Muscle of leg (tissue), 11 donors: Measurements from ENCODE around the gene METAP2. TPM values are rescaled to one million over a fixed set of nuclear protein-coding genes. Genes with fewer than 3 reads are reported as not detected.
"Not testable (repeated sequence)": the region's sequence is repeated elsewhere in the genome, so short reads cannot be mapped to it uniquely, and the experiment has no call there.

Experiments used
- DNase-seq: peaks from one replicate; pipeline ENCODE4 v3.0.0; 2013
- H3K27ac ChIP-seq: one replicate; pipeline ENCODE4 v1.5.1; 2013; ENCODE audit warnings: mild to moderate bottlenecking, low read length, control low read depth
- H3K27me3 ChIP-seq: one replicate; pipeline ENCODE4 v1.6.1; 2013; ENCODE audit warnings: low read length; ENCODE audit not compliant: control insufficient read depth, insufficient read depth
- H3K36me3 ChIP-seq: one replicate; pipeline ENCODE4 v1.6.1; 2013; ENCODE audit warnings: low read length; ENCODE audit not compliant: control insufficient read depth, insufficient read depth
- H3K4me1 ChIP-seq: one replicate; pipeline ENCODE4 v1.6.1; 2013; ENCODE audit warnings: low read length; ENCODE audit not compliant: control insufficient read depth, insufficient read depth
- H3K4me3 ChIP-seq: one replicate; pipeline ENCODE4 v1.5.1; 2013; ENCODE audit warnings: low read length, control low read depth
- H3K9me3 ChIP-seq: replicated peaks from 2 replicates; pipeline ENCODE4 v1.6.1; 2013; ENCODE audit warnings: low read depth, low read length; ENCODE audit not compliant: control insufficient read depth
- WGBS: methylation state at CpG from one replicate; pipeline ENCODE4 v1.1.5; 2013; ENCODE audit warnings: missing lambda C conversion rate; ENCODE audit not compliant: insufficient coverage; 5-methylcytosine and 5-hydroxymethylcytosine counted together
- polyA plus RNA-seq, 8 donors: library from polyadenylated mRNA; unstranded; fragments of 120-200 nt; gene quantifications; one replicate each; pipeline versions ENCODE4 v1.2.1 to v1.2.3, GENCODE V29; 2013; ENCODE audit warnings: inconsistent platforms in 1 of 8, low replicate concordance in 1 of 8; ENCODE audit not compliant: insufficient read length in 8 of 8, insufficient read depth in 1 of 8
- total RNA-seq: library from RNA; stranded (reverse); fragments of 120-200 nt; gene quantifications from one replicate; pipeline ENCODE4 v1.2.4, GENCODE V29; 2013

Gene METAP2
- total and polyA plus RNA-seq, 9 donors, result 81.0 to 144 (median 114) TPM

DNA sequence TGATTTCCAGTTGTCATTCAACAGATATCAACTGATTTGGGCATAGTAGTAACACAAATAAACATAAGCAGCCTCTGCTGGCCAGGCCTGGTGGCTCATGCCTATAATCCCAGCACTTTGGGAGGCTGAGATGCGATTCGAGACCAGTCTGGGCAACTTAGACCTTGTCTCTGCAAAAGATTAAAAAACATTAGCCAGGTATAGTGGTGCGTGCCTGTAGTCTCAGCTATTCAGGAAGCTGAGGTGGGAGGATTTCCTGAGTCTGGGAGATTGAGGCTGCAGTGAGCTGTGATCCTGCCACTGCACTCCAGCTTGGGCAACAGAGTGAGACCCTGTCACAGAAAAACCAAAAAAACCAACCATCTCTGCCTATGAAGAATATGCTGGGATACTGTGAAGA is 7.1 kb downstream of the METAP2 start:
- WGBS, result 72% methylated on average over 2 of the region's 3 CpGs
- no peak overlapping the region for H3K27ac ChIP-seq
- no peaks in the 10 kb centered on the region for H3K27me3 ChIP-seq
- H3K4me1 ChIP-seq, result peaks cover 2% of the 10 kb centered on the region
- no peak for DNase-seq
- H3K4me3 ChIP-seq, result no peak overlapping the region
- H3K36me3 ChIP-seq, result peaks cover 29% of the 10 kb centered on the region
- no peaks in the 10 kb centered on the region for H3K9me3 ChIP-seq

DNA sequence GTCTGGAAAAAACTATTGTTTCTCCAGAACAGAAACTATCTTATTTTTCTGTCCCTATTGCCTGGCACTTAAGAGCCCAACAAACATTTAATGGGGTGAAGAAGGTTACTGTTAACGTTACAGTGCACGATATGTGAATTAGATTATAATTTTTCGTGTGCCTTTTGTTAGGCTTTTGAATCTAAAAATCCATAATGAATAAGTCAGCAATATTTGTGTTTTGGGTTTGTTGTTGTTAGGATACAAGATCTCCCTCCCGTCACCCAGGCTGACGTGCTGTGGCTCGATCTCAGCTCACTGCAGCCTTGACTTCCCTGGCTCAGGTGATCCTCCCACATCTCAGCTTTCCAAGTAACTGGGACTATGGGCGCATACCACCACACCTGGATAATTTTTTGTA is 7.9 kb downstream of the METAP2 start:
- DNase-seq, result no peak
- Histone ChIP-seq H3K36me3 (peaks cover 27% of the 10 kb centered on the region), H3K27ac (no peak overlapping the region), H3K9me3 (no peaks in the 10 kb centered on the region), H3K4me3 (no peak overlapping the region), H3K27me3 (no peaks in the 10 kb centered on the region), H3K4me1 (peaks cover 2% of the 10 kb centered on the region)
- WGBS, result no CpG with 5 or more reads among the region's 7 CpGs

DNA sequence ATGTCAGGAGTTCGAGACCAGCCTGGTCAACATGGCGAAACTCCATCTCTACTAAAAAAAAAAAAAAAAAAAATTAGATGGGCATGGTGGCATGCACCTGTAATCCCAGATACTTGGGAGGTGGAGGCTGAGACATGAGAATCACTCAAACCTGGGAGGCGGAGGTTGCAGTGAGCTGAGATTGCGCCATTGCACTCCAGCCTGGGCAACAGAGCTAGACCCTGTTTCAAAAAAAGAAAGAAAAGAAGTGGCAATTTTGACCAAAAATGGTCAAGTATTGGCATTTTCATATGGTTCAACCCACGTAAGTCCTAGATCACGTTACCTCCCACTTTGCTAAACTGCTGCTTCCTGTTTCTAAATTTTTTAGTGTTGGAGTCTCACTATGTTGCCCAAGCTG is 8.6 kb downstream of the METAP2 start:
- not testable (repeated sequence) for H3K4me3 ChIP-seq, DNase-seq, H3K9me3 ChIP-seq, H3K27ac ChIP-seq, H3K4me1 ChIP-seq, H3K27me3 ChIP-seq
- WGBS, result 74% methylated on average over 3 of the region's 6 CpGs
- peaks cover 24% of the 10 kb centered on the region for H3K36me3 ChIP-seq

DNA sequence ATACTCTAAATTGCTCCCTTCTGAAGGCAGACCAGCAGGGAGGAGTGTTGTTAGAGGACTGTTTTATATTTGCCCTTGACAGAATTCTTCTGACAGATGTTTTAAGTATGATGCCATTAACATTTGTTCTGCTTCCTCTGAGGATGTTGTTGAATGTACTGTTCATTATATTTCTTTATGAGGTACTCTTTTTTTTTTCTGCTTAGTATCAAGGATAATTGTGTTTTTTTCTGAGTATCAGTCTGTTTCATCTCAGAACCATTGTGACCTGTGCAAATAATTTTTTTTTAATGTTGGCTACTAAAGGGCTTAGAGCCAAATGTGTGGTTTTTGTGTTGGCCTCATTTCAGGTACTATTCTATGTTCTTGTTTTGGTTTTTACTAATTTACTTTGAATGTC is 10.6 kb downstream of the METAP2 start:
- H3K9me3 ChIP-seq, result no peaks in the 10 kb centered on the region
- no peaks in the 10 kb centered on the region for H3K27me3 ChIP-seq
- no peak overlapping the region for H3K27ac ChIP-seq
- H3K4me3 ChIP-seq, result no peak overlapping the region
- DNase-seq, result no peak
- peaks cover 12% of the 10 kb centered on the region for H3K36me3 ChIP-seq
- peaks cover 2% of the 10 kb centered on the region for H3K4me1 ChIP-seq

DNA sequence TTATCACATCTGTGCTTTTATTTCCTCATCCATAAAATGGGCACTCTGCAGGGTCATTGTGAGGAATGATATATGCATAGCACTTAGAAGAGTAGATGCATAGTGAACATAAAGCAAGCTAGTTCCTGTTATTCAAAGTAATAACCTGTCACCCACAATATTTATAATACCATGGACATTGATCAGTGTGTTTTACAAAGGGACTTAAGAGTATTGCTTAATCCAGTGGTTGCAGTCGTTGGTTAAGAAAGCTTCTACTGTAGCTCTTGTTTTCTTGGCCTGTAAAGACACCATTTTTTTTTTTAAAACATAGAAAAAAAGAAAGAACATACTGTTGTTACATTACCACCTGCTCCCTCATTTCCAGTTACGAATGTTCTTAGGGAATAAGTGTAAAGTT is 13.1 kb downstream of the METAP2 start:
- Histone ChIP-seq H3K27me3 (no peaks in the 10 kb centered on the region), H3K27ac (no peak overlapping the region), H3K4me1 (no peaks in the 10 kb centered on the region), H3K9me3 (no peaks in the 10 kb centered on the region), H3K4me3 (no peak overlapping the region), H3K36me3 (peaks cover 18% of the 10 kb centered on the region)
- WGBS, result no CpG with 5 or more reads among the region's 2 CpGs
- no peak for DNase-seq

DNA sequence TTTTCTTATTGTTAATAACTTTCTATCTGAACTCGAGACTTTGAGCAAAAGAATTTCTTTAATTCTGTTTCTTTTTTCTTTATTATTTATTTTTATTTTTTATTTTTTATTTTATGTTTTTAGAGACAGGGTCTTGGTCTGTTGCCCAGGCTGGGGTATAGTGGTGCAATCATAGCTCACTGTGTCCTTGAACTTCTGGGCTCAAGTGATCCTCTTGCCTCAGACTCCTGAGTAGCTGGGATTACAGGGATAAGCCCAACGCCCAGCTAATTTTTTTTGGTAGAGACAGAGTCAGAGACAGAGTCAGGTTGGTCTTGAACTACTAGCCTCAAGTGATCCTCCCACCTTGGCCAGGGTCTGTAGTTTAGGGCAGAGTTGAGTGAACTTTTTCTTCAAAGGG is 18.5 kb downstream of the METAP2 start:
- Histone ChIP-seq H3K27ac (no peak overlapping the region), H3K9me3 (no peaks in the 10 kb centered on the region), H3K4me1 (no peaks in the 10 kb centered on the region), H3K27me3 (no peaks in the 10 kb centered on the region), H3K36me3 (peaks cover 27% of the 10 kb centered on the region), H3K4me3 (no peak overlapping the region)
- no peak for DNase-seq
- 100% methylated on average over 1 of the region's 2 CpGs for WGBS

DNA sequence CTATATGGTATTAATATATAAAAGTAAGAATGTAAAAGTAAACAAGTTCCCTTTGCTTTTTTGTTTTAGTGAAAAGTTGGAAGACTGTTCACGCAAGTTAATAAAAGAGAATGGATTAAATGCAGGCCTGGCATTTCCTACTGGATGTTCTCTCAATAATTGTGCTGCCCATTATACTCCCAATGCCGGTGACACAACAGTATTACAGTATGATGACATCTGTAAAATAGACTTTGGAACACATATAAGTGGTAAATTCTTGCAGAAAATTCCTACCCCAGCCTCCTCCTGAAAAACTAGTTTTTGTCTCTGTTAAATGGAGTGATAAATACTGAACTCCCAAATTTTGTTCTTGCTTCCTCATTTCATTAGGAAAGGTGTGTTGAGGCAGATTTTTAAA is 20.9 kb downstream of the METAP2 start:
- no peak for DNase-seq
- H3K36me3 ChIP-seq, result peaks cover 42% of the 10 kb centered on the region
- WGBS, result no CpG with 5 or more reads among the region's 2 CpGs

DNA sequence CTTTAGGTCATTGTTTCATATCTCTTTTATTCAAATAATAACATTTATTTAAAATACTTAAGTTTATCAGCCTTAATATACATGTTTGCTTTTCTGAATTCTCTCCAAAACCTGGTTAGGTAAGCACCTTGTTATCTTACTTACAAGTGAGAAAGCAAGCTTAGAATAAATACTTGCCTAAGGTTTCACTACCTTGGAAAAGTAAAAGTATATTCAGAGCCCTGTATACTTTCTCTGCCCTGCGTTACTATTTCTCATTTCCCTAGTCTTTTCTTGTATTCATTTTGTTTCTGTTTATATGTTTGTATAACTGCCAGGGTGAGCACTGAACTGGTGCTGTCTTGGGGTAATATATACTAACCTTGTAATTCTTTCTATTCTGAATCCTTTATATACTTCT is 21.5 kb downstream of the METAP2 start:
- DNase-seq, result no peak

More for the DNA sequence above, 20.9 kb downstream of the METAP2 start:
- no peak overlapping the region for H3K27ac ChIP-seq
- H3K9me3 ChIP-seq, result no peaks in the 10 kb centered on the region
- no peak overlapping the region for H3K4me3 ChIP-seq
- no peaks in the 10 kb centered on the region for H3K4me1 ChIP-seq
- no peaks in the 10 kb centered on the region for H3K27me3 ChIP-seq

DNA sequence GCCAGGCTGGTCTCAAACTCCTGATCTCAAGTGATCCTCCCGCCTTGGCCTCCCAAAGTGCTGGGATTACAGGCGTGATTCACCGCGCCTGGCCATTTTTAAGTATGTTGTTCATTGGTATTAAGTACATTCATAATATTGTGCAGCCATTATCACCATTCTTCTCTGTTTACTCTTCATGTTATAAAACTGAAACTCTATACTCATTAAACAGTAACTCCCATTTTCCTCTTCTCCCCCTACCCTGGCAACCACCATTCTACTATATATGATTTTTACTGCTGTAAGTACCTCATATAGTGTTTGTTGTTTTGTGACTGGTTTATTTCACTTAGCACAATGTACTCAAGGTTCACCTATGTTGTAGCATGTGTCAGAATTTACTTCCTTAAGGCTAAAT is 23.1 kb downstream of the METAP2 start:
- H3K27ac ChIP-seq, result no peak overlapping the region
- no peak for DNase-seq
- H3K4me3 ChIP-seq, result no peak overlapping the region
- WGBS, result no CpG with 5 or more reads among the region's 4 CpGs
- peaks cover 45% of the 10 kb centered on the region for H3K36me3 ChIP-seq
- no peaks in the 10 kb centered on the region for H3K4me1 ChIP-seq
- H3K9me3 ChIP-seq, result no peaks in the 10 kb centered on the region
- no peaks in the 10 kb centered on the region for H3K27me3 ChIP-seq

More for the DNA sequence above, 21.5 kb downstream of the METAP2 start:
- Histone ChIP-seq H3K27ac (no peak overlapping the region), H3K4me3 (no peak overlapping the region), H3K4me1 (no peaks in the 10 kb centered on the region), H3K9me3 (no peaks in the 10 kb centered on the region), H3K27me3 (no peaks in the 10 kb centered on the region), H3K36me3 (peaks cover 42% of the 10 kb centered on the region)
- no CpG with 5 or more reads among the region's 1 CpG for WGBS

DNA sequence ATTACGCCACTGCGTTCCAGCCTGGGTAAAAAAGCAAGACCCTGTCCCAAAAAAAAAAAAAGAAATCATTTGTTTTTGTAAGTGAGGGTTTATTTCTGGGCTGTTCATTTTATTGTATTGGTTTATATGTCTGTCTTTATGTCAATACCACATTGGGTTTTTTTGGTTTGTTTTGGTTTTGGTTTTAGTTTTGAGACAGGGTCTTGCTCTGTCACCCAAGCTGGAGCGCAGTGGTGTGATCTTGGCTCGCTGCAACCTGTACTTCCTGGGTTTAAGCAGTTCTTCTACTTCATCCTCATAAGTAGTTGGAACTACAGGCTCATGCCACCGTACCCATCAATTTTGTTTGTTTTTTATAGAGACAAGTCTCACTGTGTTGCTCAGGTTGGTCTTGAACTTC is 25.0 kb downstream of the METAP2 start:
- no CpG with 5 or more reads among the region's 5 CpGs for WGBS
- H3K36me3 ChIP-seq, result peaks cover 45% of the 10 kb centered on the region

DNA sequence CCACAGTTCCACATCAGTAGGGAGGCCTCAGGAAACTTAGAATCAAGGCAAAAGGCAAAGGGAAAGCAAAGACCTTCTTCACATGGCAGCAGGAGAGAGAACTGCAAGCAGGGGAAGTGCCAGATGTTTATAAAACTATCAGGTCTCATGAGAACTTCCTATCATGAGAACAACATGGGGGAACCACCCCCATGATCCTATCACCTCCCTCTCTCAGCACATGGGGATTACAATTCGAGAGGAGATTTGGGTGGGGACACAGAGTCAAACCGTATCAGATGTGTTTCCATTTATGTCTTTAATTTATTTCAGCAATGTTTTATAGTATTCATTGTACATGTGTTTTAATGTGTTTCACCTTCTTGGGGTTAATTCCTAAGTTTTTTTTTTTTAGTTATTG is 25.8 kb downstream of the METAP2 start:
- no peaks in the 10 kb centered on the region for H3K4me1 ChIP-seq
- no peaks in the 10 kb centered on the region for H3K9me3 ChIP-seq
- no peak overlapping the region for H3K4me3 ChIP-seq
- no peak overlapping the region for H3K27ac ChIP-seq
- peaks cover 52% of the 10 kb centered on the region for H3K36me3 ChIP-seq
- no peaks in the 10 kb centered on the region for H3K27me3 ChIP-seq
- WGBS, result no CpG with 5 or more reads among the region's 2 CpGs
- DNase-seq, result no peak

More for the DNA sequence above, 25.0 kb downstream of the METAP2 start:
- no peak for DNase-seq
- Histone ChIP-seq H3K9me3 (no peaks in the 10 kb centered on the region), H3K4me1 (no peaks in the 10 kb centered on the region), H3K27ac (no peak overlapping the region), H3K27me3 (no peaks in the 10 kb centered on the region), H3K4me3 (no peak overlapping the region)
